ENCODE measurements around the gene PIGH. TPM values are rescaled to one million over a fixed set of nuclear protein-coding genes. Genes with fewer than 3 reads are reported as not detected.
A peak's percentile ranks its signal among the peaks of the same experiment; 100 is the strongest.

The PIGH gene
- total and polyA plus RNA-seq, 2 experiments from 2014 or later, result 64.4 to 75.8 TPM

DNA sequence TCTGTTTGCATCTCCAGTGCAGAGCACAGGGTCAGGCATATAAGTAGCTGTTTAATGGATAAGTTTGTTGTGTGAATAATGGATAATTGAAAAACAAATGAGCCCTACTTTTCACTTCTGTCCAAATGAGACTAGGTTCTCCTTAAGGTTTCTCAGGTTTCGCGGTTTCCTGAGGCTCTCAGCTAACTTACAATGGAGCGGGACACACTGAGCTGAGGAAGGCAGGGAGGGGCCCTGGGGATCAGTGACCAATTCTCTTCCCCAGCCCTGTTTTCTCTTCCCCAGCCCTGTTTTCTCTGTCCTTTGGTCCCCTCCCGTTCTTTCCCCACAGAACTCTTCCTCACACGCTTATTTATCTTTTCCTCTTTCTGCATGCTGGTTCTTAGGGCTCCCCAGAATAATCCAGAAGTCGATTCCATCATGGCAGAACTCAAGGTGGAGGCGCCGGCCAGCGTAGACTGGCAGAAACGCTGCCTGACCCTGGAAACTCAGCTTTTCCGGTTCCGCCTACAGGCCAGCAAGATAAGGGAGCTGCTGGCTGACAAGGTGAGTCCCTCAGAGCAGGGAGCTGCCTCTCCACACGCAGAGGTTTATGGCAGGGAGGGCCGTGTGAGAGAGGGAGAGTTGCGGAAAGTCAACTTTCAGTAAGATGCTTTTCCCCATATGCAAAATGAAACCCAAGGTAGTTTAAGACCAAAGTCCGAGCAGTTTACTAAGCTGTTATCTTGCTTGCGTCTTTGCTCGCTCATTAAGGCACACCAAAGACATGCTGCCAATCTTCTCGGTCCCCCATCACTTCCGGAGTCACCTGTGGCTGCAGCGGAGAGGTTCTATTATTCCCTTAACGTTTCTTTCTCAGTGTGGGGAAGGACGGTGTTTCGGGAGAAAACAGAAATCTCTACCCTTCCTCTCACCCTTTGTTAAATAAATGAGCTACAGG lies 58.4 kb downstream of the PIGH start:
- Histone ChIP-seq H3K79me2 (peaks cover 41% of the 10 kb centered on the region), H3K4me2 (peak overlapping the region; percentile 70), H3K36me3 (replicated peaks; ENCODE audit: insufficient read depth, low read depth) (no peaks in the 10 kb centered on the region), H4K20me1 (ENCODE audit: insufficient read depth, poor library complexity, severe bottlenecking) (no peaks in the 10 kb centered on the region), H3K27ac (peak overlapping the region; percentile 93), H3K4me1 (ENCODE audit: insufficient read depth) (no peaks in the 10 kb centered on the region), H2AFZ (peak overlapping the region; percentile 49), H3K9me2 (replicated peaks; ENCODE audit: insufficient read depth) (no peaks in the 10 kb centered on the region), H3K4me3 (no peak overlapping the region), H3K9me3 (ENCODE audit: low read depth) (no peaks in the 10 kb centered on the region), H3K27me3 (no peaks in the 10 kb centered on the region)
- peak; percentile 87 for DNase-seq (ENCODE audit: low spot score)
- 32% methylated on average over 24 of the region's 24 CpGs for WGBS (ENCODE audit: low lambda C conversion rate, missing lambda C conversion rate)
- TF ChIP-seq, protein P1, sequence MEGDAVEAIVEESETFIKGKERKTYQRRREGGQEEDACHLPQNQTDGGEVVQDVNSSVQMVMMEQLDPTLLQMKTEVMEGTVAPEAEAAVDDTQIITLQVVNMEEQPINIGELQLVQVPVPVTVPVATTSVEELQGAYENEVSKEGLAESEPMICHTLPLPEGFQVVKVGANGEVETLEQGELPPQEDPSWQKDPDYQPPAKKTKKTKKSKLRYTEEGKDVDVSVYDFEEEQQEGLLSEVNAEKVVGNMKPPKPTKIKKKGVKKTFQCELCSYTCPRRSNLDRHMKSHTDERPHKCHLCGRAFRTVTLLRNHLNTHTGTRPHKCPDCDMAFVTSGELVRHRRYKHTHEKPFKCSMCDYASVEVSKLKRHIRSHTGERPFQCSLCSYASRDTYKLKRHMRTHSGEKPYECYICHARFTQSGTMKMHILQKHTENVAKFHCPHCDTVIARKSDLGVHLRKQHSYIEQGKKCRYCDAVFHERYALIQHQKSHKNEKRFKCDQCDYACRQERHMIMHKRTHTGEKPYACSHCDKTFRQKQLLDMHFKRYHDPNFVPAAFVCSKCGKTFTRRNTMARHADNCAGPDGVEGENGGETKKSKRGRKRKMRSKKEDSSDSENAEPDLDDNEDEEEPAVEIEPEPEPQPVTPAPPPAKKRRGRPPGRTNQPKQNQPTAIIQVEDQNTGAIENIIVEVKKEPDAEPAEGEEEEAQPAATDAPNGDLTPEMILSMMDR (IDR thresholded peaks at IDR 0.05; ENCODE audit: poor library complexity), result no peak
- TF ChIP-seq EZH2phosphoT487 (IDR thresholded peaks at IDR 0.05; ENCODE audit: low read depth, severe bottlenecking, unreplicated experiment) (no peak), EZH2 (IDR thresholded peaks at IDR 0.05; ENCODE audit: borderline replicate concordance) (no peak)

Small RNA genes lying within 50 kb of the gene (small RNA-seq; reads per million reads assigned to genes)
- gene AL132640.3 (not detected), gene RF00019 (not detected)

Other genes with a start within 250 kb of the PIGH start
- 86.7 and 95.5 TPM in 2 replicates for gene ATP6V1D, start 240.5 kb downstream of the PIGH start, total RNA-seq
- 132 and 145 TPM in 2 replicates for gene ATP6V1D, start 240.5 kb downstream of the PIGH start, polyA plus RNA-seq
- gene EIF2S1, start 239.9 kb downstream of the PIGH start, total RNA-seq, result 106 and 108 TPM in 2 replicates
- 109 and 123 TPM in 2 replicates for gene EIF2S1, start 239.9 kb downstream of the PIGH start, polyA plus RNA-seq
- 4.8 and 5.1 TPM in 2 replicates for gene PLEK2, start 188.1 kb downstream of the PIGH start, total RNA-seq
- gene PLEK2, start 188.1 kb downstream of the PIGH start, polyA plus RNA-seq, result 14.6 and 16.5 TPM in 2 replicates
- 11.7 and 18.3 TPM in 2 replicates for gene TMEM229B, start 111.5 kb downstream of the PIGH start, total RNA-seq
- 19.8 and 25.6 TPM in 2 replicates for gene TMEM229B, start 111.5 kb downstream of the PIGH start, polyA plus RNA-seq
- gene PLEKHH1, start 67.0 kb downstream of the PIGH start, total RNA-seq, result 17.1 and 19.5 TPM in 2 replicates
- 12.8 and 16.9 TPM in 2 replicates for gene PLEKHH1, start 67.0 kb downstream of the PIGH start, polyA plus RNA-seq
- gene ARG2, start 19.7 kb upstream of the PIGH start, total RNA-seq, result 22.3 and 35.0 TPM in 2 replicates
- gene ARG2, start 19.7 kb upstream of the PIGH start, polyA plus RNA-seq, result 29.0 and 33.3 TPM in 2 replicates
- gene VTI1B, start 74.4 kb upstream of the PIGH start, total RNA-seq, result 49.2 and 55.0 TPM in 2 replicates
- gene VTI1B, start 74.4 kb upstream of the PIGH start, polyA plus RNA-seq, result 87.5 and 115 TPM in 2 replicates
- 148 and 161 TPM in 2 replicates for gene RDH11, start 95.5 kb upstream of the PIGH start, total RNA-seq
- 164 and 173 TPM in 2 replicates for gene RDH11, start 95.5 kb upstream of the PIGH start, polyA plus RNA-seq
- 1.1 and 1.5 TPM in 2 replicates for gene RDH12, start 101.6 kb upstream of the PIGH start, total RNA-seq
- gene RDH12, start 101.6 kb upstream of the PIGH start, polyA plus RNA-seq, result 0.85 and 1.7 TPM in 2 replicates
- 23.9 and 32.3 TPM in 2 replicates for gene ZFYVE26, start 216.3 kb upstream of the PIGH start, total RNA-seq
- 5.5 and 6.4 TPM in 2 replicates for gene ZFYVE26, start 216.3 kb upstream of the PIGH start, polyA plus RNA-seq
- gene RAD51B, start 219.5 kb upstream of the PIGH start, total RNA-seq, result 18.0 and 27.3 TPM in 2 replicates
- 10.1 and 17.2 TPM in 2 replicates for gene RAD51B, start 219.5 kb upstream of the PIGH start, polyA plus RNA-seq

Data from hepatocyte (in vitro differentiated cells).